ENCODE measurements around the gene BAIAP2. TPM values are rescaled to one million over a fixed set of nuclear protein-coding genes. Genes with fewer than 3 reads are reported as not detected.
A peak's percentile ranks its signal among the peaks of the same experiment; 100 is the strongest.

BAIAP2 gene
- total and polyA plus RNA-seq, 10 donors = 2.8 to 33.2 (median 17.8) TPM

DNA sequence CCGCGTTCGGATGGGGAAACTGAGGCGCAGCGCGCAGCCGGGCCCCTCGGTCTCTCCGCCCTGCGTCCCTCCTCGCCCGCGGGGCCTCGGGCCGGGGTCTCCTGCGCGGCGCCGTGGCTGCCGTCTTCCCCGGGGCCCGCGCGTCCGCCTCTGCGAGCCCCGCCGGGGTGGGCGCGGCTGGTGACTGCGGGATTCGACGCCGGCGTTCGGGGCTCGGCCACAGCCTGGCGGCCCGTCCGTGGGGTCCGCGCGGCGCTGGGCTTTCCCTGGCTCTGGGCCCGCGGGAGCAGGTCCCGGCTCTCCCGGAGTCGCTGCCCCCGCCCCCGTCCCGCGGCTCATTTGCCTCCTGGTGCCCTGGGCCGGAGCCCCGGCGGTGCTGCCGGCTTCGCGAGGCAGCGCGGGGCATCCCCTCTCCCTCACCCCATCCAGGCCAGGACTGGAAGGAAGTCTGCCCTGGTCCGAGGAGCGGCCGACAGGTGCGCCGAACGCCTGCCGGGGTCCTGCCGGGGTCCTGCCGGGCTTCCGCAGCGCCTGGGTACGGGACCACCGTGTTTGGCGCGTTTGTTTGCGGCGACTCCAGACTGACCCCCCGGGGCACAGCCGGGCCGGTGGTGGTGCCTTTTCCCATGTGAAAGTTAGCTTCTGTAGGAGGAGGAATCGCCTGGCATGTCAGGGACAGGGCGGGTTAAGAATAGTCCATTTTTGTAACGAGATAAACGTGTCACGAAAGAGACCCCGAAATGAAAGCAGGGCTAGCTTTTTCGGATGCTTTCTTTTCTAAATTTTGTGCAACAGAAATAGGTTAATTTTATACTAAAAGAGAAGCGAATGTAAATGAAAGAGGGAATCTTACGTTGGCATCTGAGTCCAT lies 42.6 kb upstream of the BAIAP2 start:
- no peaks in the 10 kb centered on the region for H3K27me3 ChIP-seq (replicated peaks in 1 of 7)
- 4 to 11% (median 5%) methylated on average over 34 to 90 of the region's 90 CpGs for WGBS, 5 donors
- intact Hi-C loops (cut with DNase I; ENCODE audit: low total_unique reads) = loop anchor here (10.0 kb wide), 1 partner anchor 102 kb away; no protein-coding TSS in a partner anchor
- H3K4me1 ChIP-seq = peaks cover 33 to 71% (median 56%) of the 10 kb centered on the region in 6 donors
- H3K4me3 ChIP-seq = peak overlapping the region; percentile 74 to 100 (median 95)
- peak overlapping the region; percentile 37 to 85 (median 70) for H3K27ac ChIP-seq
- no peak for TF ChIP-seq POLR2AphosphoS5 (IDR thresholded peaks at IDR 0.05)
- TF ChIP-seq POLR2A (IDR thresholded peaks at IDR 0.05) = no peak
- TF ChIP-seq CTCF (IDR thresholded peaks at IDR 0.05 in 8 of 11, conservative IDR thresholded peaks at IDR 0.05 in 3 of 11) = no peak
- DNase-seq = peak; percentile 83
- H3K9me3 ChIP-seq = no peaks in the 10 kb centered on the region
- peaks cover under 1 to 39% (median 28%) of the 10 kb centered on the region in 6 donors for H3K36me3 ChIP-seq

DNA sequence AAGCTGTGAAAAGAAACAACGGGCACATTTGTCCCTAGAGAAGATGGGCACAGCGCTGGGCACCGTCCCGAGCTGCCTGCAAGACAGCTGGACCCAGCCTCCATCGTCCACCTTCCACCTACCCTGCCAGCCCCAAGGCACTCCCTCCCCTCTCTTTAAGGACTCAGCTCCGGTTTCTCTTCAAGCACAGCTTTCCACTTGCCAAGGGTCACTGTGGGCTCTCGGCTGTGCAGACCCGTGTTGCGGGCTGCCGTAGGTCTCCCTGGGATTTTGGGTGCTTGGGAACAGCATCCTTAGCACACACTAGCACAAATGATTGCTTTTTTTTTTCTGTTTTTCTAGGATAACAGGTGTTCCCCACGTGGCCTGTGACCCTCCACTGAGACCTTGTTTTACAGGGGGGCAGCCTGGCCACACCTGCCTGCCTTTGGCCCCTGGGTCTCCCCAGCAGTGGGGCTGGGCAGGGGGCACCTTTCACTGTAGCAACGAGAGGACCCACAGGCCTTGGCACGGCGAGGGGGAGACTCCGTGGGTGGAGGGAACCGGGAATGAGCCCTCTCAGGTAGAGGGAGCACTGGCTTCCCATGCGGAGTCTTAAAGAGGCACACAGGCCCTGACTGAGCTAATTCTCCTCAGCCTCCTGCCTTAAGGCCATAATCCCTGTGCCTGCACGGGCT lies 41.9 kb upstream of the BAIAP2 start:
- intact Hi-C loops (cut with DNase I; ENCODE audit: low total_unique reads) = loop anchor here (10.0 kb wide), 1 partner anchor 102 kb away; no protein-coding TSS in a partner anchor
- H3K27me3 ChIP-seq (replicated peaks in 1 of 7) = no peaks in the 10 kb centered on the region
- no peak for TF ChIP-seq POLR2AphosphoS5 (IDR thresholded peaks at IDR 0.05)
- no peak for TF ChIP-seq POLR2A (IDR thresholded peaks at IDR 0.05)
- no peak for TF ChIP-seq CTCF (IDR thresholded peaks at IDR 0.05 in 8 of 11, conservative IDR thresholded peaks at IDR 0.05 in 3 of 11)
- no peaks in the 10 kb centered on the region for H3K9me3 ChIP-seq
- WGBS, 5 donors = 59 to 80% (median 74%) methylated on average over 17 to 18 of the region's 18 CpGs
- DNase-seq = peak; percentile 73
- peak overlapping the region; percentile 74 to 100 (median 95) for H3K4me3 ChIP-seq
- no peak overlapping the region for H3K27ac ChIP-seq
- peaks cover 5 to 46% (median 36%) of the 10 kb centered on the region in 6 donors for H3K36me3 ChIP-seq
- H3K4me1 ChIP-seq = peaks cover 27 to 68% (median 48%) of the 10 kb centered on the region in 6 donors

GRCh38 chr17:80995131-80995530 lies 39.8 kb upstream of the BAIAP2 start:
- intact Hi-C loops (cut with DNase I; ENCODE audit: low total_unique reads) = loop anchor here (10.0 kb wide), 1 partner anchor 100 kb away; no protein-coding TSS in a partner anchor
- peak; percentile 65 for DNase-seq
- 90 to 97% (median 95%) methylated on average over 5 to 13 of the region's 13 CpGs for WGBS, 5 donors
- Histone ChIP-seq H3K9me3 (no peaks in the 10 kb centered on the region), H3K4me3 (no peak overlapping the region), H3K36me3 (peaks cover 5 to 67% (median 56%) of the 10 kb centered on the region in 6 donors), H3K4me1 (peaks cover 15 to 52% (median 31%) of the 10 kb centered on the region in 6 donors), H3K27me3 (replicated peaks in 1 of 7) (no peaks in the 10 kb centered on the region), H3K27ac (no peak overlapping the region)
- TF ChIP-seq POLR2A (IDR thresholded peaks at IDR 0.05) (no peak), POLR2AphosphoS5 (IDR thresholded peaks at IDR 0.05) (no peak), CTCF (IDR thresholded peaks at IDR 0.05 in 8 of 11, conservative IDR thresholded peaks at IDR 0.05 in 3 of 11) (no peak)
